Measurements from ENCODE around the gene GGCT.

GGCT gene

DNA sequence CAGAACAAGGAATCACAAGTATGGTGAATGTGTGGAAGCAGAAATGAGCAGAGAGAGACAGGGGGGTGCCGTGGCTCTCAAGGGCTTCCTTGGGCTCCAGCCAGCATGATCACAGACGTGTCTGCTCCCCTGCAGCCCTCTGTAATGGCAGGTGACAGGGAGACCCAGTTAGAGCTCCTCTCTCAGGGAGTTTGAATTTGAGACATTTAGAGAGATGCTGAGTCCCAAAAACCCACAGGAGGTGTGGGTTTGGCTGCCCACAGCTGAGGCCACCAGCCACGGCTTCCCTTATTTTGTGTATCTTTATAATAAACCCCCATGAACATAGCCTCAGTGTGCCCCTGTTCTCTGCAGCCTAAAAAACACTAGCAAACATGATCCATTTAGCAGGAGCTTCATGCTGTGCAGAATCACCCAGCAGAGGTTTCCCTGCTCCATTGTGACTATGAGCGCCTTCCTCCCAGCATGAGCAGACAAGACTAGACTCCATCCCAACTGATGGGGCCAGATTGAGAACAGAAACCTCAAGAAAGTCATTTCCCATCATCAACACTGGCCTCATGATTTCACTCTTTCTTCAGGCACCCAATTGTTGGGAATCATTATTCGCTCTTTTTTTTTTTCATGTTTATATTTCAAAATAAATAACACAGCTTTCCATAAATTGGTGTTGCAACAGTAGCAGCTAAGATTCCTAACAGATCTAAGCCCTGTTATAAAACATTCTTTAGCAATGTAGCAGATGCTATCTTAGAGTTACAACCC is 39.4 kb downstream of the GGCT start:
- in situ Hi-C loops (cut with MboI; ENCODE audit: low sequenced_read_pairs) = no loop called here

DNA sequence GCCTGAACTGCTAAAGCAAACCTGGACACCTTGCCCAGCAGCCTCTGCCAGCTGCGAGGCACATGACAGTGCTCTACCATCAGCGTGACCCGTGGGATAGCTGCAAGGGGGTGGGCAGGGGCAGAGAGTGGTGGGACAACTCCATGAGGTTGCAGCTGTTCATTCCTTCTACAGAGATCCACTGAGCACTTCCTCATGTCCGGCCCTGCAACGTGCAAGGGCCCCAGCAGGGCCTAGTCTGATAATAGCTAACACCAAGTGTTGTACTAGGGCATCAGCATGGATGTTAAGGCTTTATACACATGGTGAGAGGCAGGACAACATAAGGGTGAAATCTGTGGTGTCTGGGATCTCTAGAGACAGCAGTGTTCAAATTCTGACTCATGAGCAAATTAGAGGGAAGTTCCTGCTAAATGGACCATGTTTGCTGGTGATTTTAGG is 40.4 kb downstream of the GGCT start:
- in situ Hi-C loops (cut with MboI; ENCODE audit: low sequenced_read_pairs) = no loop called here

- in situ Hi-C loops (cut with MboI; ENCODE audit: low sequenced_read_pairs) = no loop called here
Observed at GRCh38 chr7:30463405-30464145, 41.1 kb downstream of the GGCT start.

GRCh38 chr7:30462179-30462578 is 42.5 kb downstream of the GGCT start:
- in situ Hi-C loops (cut with MboI; ENCODE audit: low sequenced_read_pairs) = no loop called here

DNA sequence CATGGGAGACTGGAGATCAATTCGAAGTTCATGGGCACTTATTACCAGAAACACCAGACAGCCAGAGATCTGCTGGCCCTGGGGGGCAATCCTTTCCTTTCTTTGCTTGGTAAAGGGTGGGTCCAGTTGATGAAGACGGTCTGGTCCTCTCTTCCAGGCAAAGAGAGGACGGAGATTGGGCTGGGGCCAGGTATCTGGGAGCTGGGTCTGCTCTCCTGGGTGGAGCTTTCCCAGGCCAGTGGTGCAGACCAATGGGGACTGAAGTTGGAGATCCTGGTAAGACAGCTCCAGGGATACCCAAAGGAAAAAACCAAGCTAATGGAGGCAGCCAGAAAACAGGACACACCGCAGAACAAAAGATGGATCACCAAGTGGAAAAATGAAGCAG is 44.4 kb downstream of the GGCT start:
- in situ Hi-C loops (cut with MboI; ENCODE audit: low sequenced_read_pairs) = no loop called here

- in situ Hi-C loops (cut with MboI; ENCODE audit: low sequenced_read_pairs) = no loop called here
Observed at GRCh38 chr7:30459591-30460245, 44.9 kb downstream of the GGCT start.

DNA sequence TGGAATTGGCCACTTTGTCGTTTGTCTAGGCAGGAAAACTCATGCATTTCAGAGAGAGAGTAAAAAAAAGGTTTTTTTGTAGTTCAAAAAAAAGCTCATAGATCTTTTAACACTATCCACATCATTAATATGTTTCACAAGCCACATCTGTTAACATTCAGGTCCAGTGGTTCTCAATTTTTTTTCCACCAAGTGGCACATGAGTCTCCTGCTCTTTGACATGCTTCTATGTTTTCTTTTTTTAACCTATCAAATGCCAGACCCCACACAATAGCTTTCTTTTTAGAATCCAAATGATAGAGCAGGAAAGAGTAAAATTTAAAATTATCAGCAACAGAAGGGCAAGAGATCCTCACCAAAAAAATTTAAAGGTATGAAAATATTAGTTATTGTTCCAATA is 46.3 kb downstream of the GGCT start:
- in situ Hi-C loops (cut with MboI; ENCODE audit: low sequenced_read_pairs) = no loop called here

DNA sequence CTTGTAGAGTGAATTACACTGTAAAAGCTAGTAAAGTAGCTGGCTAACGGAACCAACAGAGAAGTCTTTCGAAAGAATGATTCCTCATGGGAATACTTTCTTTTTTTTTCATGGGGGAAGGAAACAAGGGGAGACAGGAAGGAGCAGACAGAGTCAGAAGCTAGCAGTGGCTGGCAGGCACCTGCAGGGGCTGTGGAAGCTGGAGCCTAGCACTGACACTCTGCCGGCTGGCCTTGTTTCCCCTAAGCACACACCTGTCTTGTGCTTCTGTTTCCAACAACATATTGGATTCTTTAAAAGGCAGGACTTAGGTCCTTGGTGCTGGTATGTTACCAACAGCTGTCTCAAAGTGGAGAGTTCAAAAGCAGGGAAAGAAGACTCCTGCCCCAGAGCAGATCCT is 50.7 kb downstream of the GGCT start:
- in situ Hi-C loops (cut with MboI; ENCODE audit: low sequenced_read_pairs) = no loop called here

DNA sequence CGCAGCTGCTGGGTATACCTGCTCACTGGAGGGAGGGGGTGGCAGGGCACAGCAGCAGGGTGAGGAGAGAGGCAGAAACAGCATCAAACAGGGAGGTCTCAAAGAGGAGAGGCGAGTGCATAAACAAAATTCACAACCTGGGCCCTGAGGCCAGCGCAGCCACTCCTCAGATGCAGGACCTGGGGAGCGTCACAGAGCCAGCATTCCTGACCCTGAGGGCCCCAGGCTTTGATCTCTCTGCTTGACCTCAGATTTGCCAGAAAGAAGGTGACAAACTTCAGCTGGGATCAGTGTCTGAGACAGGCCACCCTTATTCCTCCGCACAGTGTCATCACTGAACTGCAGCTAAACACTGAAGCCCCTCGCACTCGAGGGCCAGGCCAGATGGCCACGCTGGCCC is 51.6 kb downstream of the GGCT start:
- in situ Hi-C loops (cut with MboI; ENCODE audit: low sequenced_read_pairs) = no loop called here

GRCh38 chr7:30452280-30452930 is 52.2 kb downstream of the GGCT start:
- in situ Hi-C loops (cut with MboI; ENCODE audit: low sequenced_read_pairs) = no loop called here

- in situ Hi-C loops (cut with MboI; ENCODE audit: low sequenced_read_pairs) = no loop called here
Observed at GRCh38 chr7:30451539-30452279, 52.9 kb downstream of the GGCT start.

GRCh38 chr7:30450983-30451497 is 53.6 kb downstream of the GGCT start:
- in situ Hi-C loops (cut with MboI; ENCODE audit: low sequenced_read_pairs) = no loop called here

GRCh38 chr7:30450240-30450982 is 54.2 kb downstream of the GGCT start:
- in situ Hi-C loops (cut with MboI; ENCODE audit: low sequenced_read_pairs) = no loop called here

- in situ Hi-C loops (cut with MboI; ENCODE audit: low sequenced_read_pairs) = no loop called here
Observed at GRCh38 chr7:30448461-30449189, 56.0 kb downstream of the GGCT start.

GRCh38 chr7:30447466-30447865 is 57.2 kb downstream of the GGCT start:
- in situ Hi-C loops (cut with MboI; ENCODE audit: low sequenced_read_pairs) = no loop called here

Measured in HL-60/S4 treated with retinoic acid at 250 ng/mL for 4 days and 3 days (cell line).